IgD-negative memory B cell (primary cell): ENCODE results near the gene JAK1. TPM values are rescaled to one million over a fixed set of nuclear protein-coding genes. Genes with fewer than 3 reads are reported as not detected.
A peak's percentile ranks its signal among the peaks of the same experiment; 100 is the strongest.

Experiments used
- H3K27ac Mint-ChIP-seq, 3 donors: one replicate each; pipeline ENCODE4 v1.8.0; 2020 to 2022; ENCODE audit warnings: mild to moderate bottlenecking in 3 of 3, mixed read lengths in 3 of 3, moderate library complexity in 1 of 3
- H3K27me3 Mint-ChIP-seq: one replicate; pipeline ENCODE4 v1.8.0; 2021; ENCODE audit warnings: mixed read lengths
- H3K36me3 Mint-ChIP-seq: one replicate; pipeline ENCODE4 v1.8.0; 2020; ENCODE audit warnings: mild to moderate bottlenecking, mixed read lengths
- H3K4me1 Mint-ChIP-seq, 3 donors: one replicate each; pipeline ENCODE4 v1.8.0; 2020 to 2022; ENCODE audit warnings: mixed read lengths in 3 of 3, mild to moderate bottlenecking in 1 of 3
- H3K4me3 Mint-ChIP-seq, 4 donors: one replicate each; pipeline ENCODE4 v1.8.0; 2020 to 2022; ENCODE audit warnings: mild to moderate bottlenecking in 4 of 4, mixed read lengths in 4 of 4, moderate library complexity in 3 of 4
- H3K9me3 Mint-ChIP-seq, 3 donors: one replicate each; pipeline ENCODE4 v1.8.0; 2020 to 2021; ENCODE audit warnings: mixed read lengths in 3 of 3, mild to moderate bottlenecking in 1 of 3
- polyA plus RNA-seq: library from polyadenylated mRNA; unstranded; fragments of 300-500 nt; fragmentation: Illumina TruSeq; gene quantifications from one replicate; pipeline ENCODE4 v1.2.3, GENCODE V29; 2021

The JAK1 gene
- polyA plus RNA-seq, 1 donor from 2014 or later = 216 TPM

GRCh38 chr1:64948216-64948615 lies 18.1 kb downstream of the JAK1 start:
- H3K27me3 Mint-ChIP-seq = no peaks in the 10 kb centered on the region
- H3K27ac Mint-ChIP-seq = peak overlapping the region in 2 of 3 donors; percentile 1 to 42
- no peaks in the 10 kb centered on the region for H3K9me3 Mint-ChIP-seq
- peak overlapping the region in 1 of 4 donors; percentile 71 for H3K4me3 Mint-ChIP-seq
- H3K4me1 Mint-ChIP-seq = peaks cover 65 to 71% (median 69%) of the 10 kb centered on the region in 3 donors
- no peaks in the 10 kb centered on the region for H3K36me3 Mint-ChIP-seq

GRCh38 chr1:64946916-64947315 lies 19.4 kb downstream of the JAK1 start:
- peak overlapping the region in 1 of 3 donors; percentile 55 for H3K27ac Mint-ChIP-seq
- peaks cover 63 to 68% (median 67%) of the 10 kb centered on the region in 3 donors for H3K4me1 Mint-ChIP-seq
- H3K36me3 Mint-ChIP-seq = no peaks in the 10 kb centered on the region
- no peaks in the 10 kb centered on the region for H3K27me3 Mint-ChIP-seq
- H3K9me3 Mint-ChIP-seq = no peaks in the 10 kb centered on the region
- peak overlapping the region in 1 of 4 donors; percentile 15 for H3K4me3 Mint-ChIP-seq

GRCh38 chr1:64944913-64945312 lies 21.4 kb downstream of the JAK1 start:
- H3K9me3 Mint-ChIP-seq = no peaks in the 10 kb centered on the region
- no peaks in the 10 kb centered on the region for H3K36me3 Mint-ChIP-seq
- peaks cover 61 to 65% (median 64%) of the 10 kb centered on the region in 3 donors for H3K4me1 Mint-ChIP-seq
- no peaks in the 10 kb centered on the region for H3K27me3 Mint-ChIP-seq
- no peak overlapping the region for H3K27ac Mint-ChIP-seq
- H3K4me3 Mint-ChIP-seq = no peak overlapping the region

GRCh38 chr1:64942675-64943074 lies 23.7 kb downstream of the JAK1 start:
- H3K9me3 Mint-ChIP-seq = no peaks in the 10 kb centered on the region
- H3K27ac Mint-ChIP-seq = no peak overlapping the region
- H3K4me3 Mint-ChIP-seq = peak overlapping the region in 1 of 4 donors; percentile 37
- H3K36me3 Mint-ChIP-seq = no peaks in the 10 kb centered on the region
- no peaks in the 10 kb centered on the region for H3K27me3 Mint-ChIP-seq
- peaks cover 54 to 59% (median 58%) of the 10 kb centered on the region in 3 donors for H3K4me1 Mint-ChIP-seq

GRCh38 chr1:64942118-64942517 lies 24.2 kb downstream of the JAK1 start:
- Mint-ChIP-seq H3K9me3 (no peaks in the 10 kb centered on the region), H3K4me3 (peak overlapping the region in 2 of 4 donors; percentile 25 to 37), H3K4me1 (peaks cover 55 to 58% (median 56%) of the 10 kb centered on the region in 3 donors), H3K27ac (no peak overlapping the region), H3K36me3 (no peaks in the 10 kb centered on the region), H3K27me3 (no peaks in the 10 kb centered on the region)

- no peaks in the 10 kb centered on the region for H3K27me3 Mint-ChIP-seq
- peak overlapping the region in 2 of 4 donors; percentile 31 to 52 for H3K4me3 Mint-ChIP-seq
- no peaks in the 10 kb centered on the region for H3K36me3 Mint-ChIP-seq
- H3K27ac Mint-ChIP-seq = peak overlapping the region in 1 of 3 donors; percentile 19
- H3K4me1 Mint-ChIP-seq = peaks cover 53 to 56% (median 54%) of the 10 kb centered on the region in 3 donors
- no peaks in the 10 kb centered on the region for H3K9me3 Mint-ChIP-seq
Observed at GRCh38 chr1:64941461-64942117, 24.8 kb downstream of the JAK1 start.

- Mint-ChIP-seq H3K4me1 (peaks cover 51 to 60% (median 58%) of the 10 kb centered on the region in 3 donors), H3K27me3 (no peaks in the 10 kb centered on the region), H3K9me3 (no peaks in the 10 kb centered on the region), H3K36me3 (no peaks in the 10 kb centered on the region), H3K27ac (peak overlapping the region in 2 of 3 donors; percentile 5 to 76), H3K4me3 (peak overlapping the region in 3 of 4 donors; percentile 2 to 80 (median 77))
Observed at GRCh38 chr1:64940025-64940424, 26.3 kb downstream of the JAK1 start.

- peaks cover 60 to 67% (median 62%) of the 10 kb centered on the region in 3 donors for H3K4me1 Mint-ChIP-seq
- peak overlapping the region in 1 of 3 donors; percentile 53 for H3K27ac Mint-ChIP-seq
Observed at GRCh38 chr1:64938991-64939390, 27.4 kb downstream of the JAK1 start.

GRCh38 chr1:64936956-64937355 lies 29.4 kb downstream of the JAK1 start:
- H3K36me3 Mint-ChIP-seq = no peaks in the 10 kb centered on the region
- peak overlapping the region in 1 of 4 donors; percentile 27 for H3K4me3 Mint-ChIP-seq
- H3K4me1 Mint-ChIP-seq = peaks cover 63 to 71% (median 66%) of the 10 kb centered on the region in 3 donors
- H3K27me3 Mint-ChIP-seq = no peaks in the 10 kb centered on the region
- no peaks in the 10 kb centered on the region for H3K9me3 Mint-ChIP-seq
- peak overlapping the region in 1 of 3 donors; percentile 31 for H3K27ac Mint-ChIP-seq

More at GRCh38 chr1:64938991-64939390, 27.4 kb downstream of the JAK1 start:
- H3K4me3 Mint-ChIP-seq = peak overlapping the region in 1 of 4 donors; percentile 38
- no peaks in the 10 kb centered on the region for H3K36me3 Mint-ChIP-seq
- no peaks in the 10 kb centered on the region for H3K9me3 Mint-ChIP-seq
- no peaks in the 10 kb centered on the region for H3K27me3 Mint-ChIP-seq

- Mint-ChIP-seq H3K27me3 (no peaks in the 10 kb centered on the region), H3K27ac (peak overlapping the region; percentile 15 to 73 (median 63)), H3K4me3 (peak overlapping the region in 2 of 4 donors; percentile 10 to 63), H3K4me1 (peaks cover 62 to 70% (median 64%) of the 10 kb centered on the region in 3 donors), H3K9me3 (no peaks in the 10 kb centered on the region), H3K36me3 (peaks cover 6% of the 10 kb centered on the region)
Observed at GRCh38 chr1:64935551-64936155, 30.7 kb downstream of the JAK1 start.

GRCh38 chr1:64934878-64935275 lies 31.5 kb downstream of the JAK1 start:
- Mint-ChIP-seq H3K9me3 (no peaks in the 10 kb centered on the region), H3K27me3 (no peaks in the 10 kb centered on the region), H3K36me3 (peaks cover 8% of the 10 kb centered on the region), H3K27ac (peak overlapping the region in 1 of 3 donors; percentile 52), H3K4me1 (peaks cover 62 to 68% (median 67%) of the 10 kb centered on the region in 3 donors), H3K4me3 (peak overlapping the region in 2 of 4 donors; percentile 34 to 83)

GRCh38 chr1:64934115-64934877 lies 32.1 kb downstream of the JAK1 start:
- Mint-ChIP-seq H3K4me3 (peak overlapping the region in 2 of 4 donors; percentile 79 to 83), H3K27ac (peak overlapping the region; percentile 21 to 52 (median 42)), H3K4me1 (peaks cover 66 to 68% (median 68%) of the 10 kb centered on the region in 3 donors), H3K27me3 (no peaks in the 10 kb centered on the region), H3K36me3 (peaks cover 8% of the 10 kb centered on the region), H3K9me3 (no peaks in the 10 kb centered on the region)

- Mint-ChIP-seq H3K27ac (peak overlapping the region; percentile 0 to 42 (median 5)), H3K4me1 (peaks cover 67 to 70% (median 68%) of the 10 kb centered on the region in 3 donors), H3K27me3 (no peaks in the 10 kb centered on the region), H3K4me3 (peak overlapping the region; percentile 14 to 83 (median 70)), H3K9me3 (no peaks in the 10 kb centered on the region), H3K36me3 (peaks cover 8% of the 10 kb centered on the region)
Observed at GRCh38 chr1:64933296-64934070, 32.9 kb downstream of the JAK1 start.

GRCh38 chr1:64932962-64933295 lies 33.4 kb downstream of the JAK1 start:
- peaks cover 69 to 74% (median 70%) of the 10 kb centered on the region in 3 donors for H3K4me1 Mint-ChIP-seq
- no peaks in the 10 kb centered on the region for H3K9me3 Mint-ChIP-seq
- H3K27me3 Mint-ChIP-seq = no peaks in the 10 kb centered on the region
- H3K27ac Mint-ChIP-seq = peak overlapping the region in 2 of 3 donors; percentile 5 to 8
- peaks cover 8% of the 10 kb centered on the region for H3K36me3 Mint-ChIP-seq
- peak overlapping the region in 2 of 4 donors; percentile 79 to 83 for H3K4me3 Mint-ChIP-seq
